Upper lobe of left lung (tissue), 4 donors: ENCODE results near the gene SLC19A1.

ENCODE experiments used
- POLR2A ChIP-seq, 4 donors: fragments of 450-650 bp; IDR thresholded peaks; one replicate each; pipeline ENCODE4 v1.5.1; 2016 to 2017; ENCODE audit warnings: antibody characterized with exemption in 4 of 4, mild to moderate bottlenecking in 2 of 4
- POLR2AphosphoS5 ChIP-seq, 2 donors: sonication (generic); formaldehyde crosslinking; IDR thresholded peaks; one replicate each; pipeline ENCODE4 v1.5.1; 2017; ENCODE audit warnings: antibody characterized with exemption in 2 of 2

DNA sequence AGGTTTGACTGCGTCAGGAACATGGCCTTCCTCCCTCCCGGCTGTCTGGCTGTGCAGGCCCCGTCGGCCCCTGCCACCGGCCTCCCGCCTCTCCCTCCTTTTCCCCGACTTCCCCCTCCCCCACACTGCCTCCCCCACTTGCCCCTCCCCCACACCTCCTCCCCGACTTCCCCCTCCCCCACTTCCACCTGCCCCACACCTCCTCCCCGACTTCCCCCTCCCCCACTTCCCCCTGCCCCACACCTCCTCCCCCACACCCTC is 52.6 kb downstream of the SLC19A1 start:
- TF ChIP-seq POLR2A (IDR thresholded peaks at IDR 0.05): no peak
- no peak for TF ChIP-seq POLR2AphosphoS5 (IDR thresholded peaks at IDR 0.05)
